ENCODE results near the gene AOC1. TPM values are rescaled to one million over a fixed set of nuclear protein-coding genes. Genes with fewer than 3 reads are reported as not detected.
"Not testable (repeated sequence)": the region's sequence is repeated elsewhere in the genome, so short reads cannot be mapped to it uniquely, and the experiment has no call there.

AOC1 gene, protein sequence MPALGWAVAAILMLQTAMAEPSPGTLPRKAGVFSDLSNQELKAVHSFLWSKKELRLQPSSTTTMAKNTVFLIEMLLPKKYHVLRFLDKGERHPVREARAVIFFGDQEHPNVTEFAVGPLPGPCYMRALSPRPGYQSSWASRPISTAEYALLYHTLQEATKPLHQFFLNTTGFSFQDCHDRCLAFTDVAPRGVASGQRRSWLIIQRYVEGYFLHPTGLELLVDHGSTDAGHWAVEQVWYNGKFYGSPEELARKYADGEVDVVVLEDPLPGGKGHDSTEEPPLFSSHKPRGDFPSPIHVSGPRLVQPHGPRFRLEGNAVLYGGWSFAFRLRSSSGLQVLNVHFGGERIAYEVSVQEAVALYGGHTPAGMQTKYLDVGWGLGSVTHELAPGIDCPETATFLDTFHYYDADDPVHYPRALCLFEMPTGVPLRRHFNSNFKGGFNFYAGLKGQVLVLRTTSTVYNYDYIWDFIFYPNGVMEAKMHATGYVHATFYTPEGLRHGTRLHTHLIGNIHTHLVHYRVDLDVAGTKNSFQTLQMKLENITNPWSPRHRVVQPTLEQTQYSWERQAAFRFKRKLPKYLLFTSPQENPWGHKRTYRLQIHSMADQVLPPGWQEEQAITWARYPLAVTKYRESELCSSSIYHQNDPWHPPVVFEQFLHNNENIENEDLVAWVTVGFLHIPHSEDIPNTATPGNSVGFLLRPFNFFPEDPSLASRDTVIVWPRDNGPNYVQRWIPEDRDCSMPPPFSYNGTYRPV
- total RNA-seq (under 1 TPM in 1 of 2 donors, not detected in 1; 0.20 TPM), polyA plus RNA-seq (ENCODE audit: insufficient read length in 2 of 2) (under 1 TPM; 0.27 to 0.78 TPM)
- long read RNA-seq, donor 1 = 0 reads
- long read RNA-seq, donor 2 = 0 reads
- long read RNA-seq, donor 3 = 0 reads
- long read RNA-seq, donor 4 = 0 reads

DNA sequence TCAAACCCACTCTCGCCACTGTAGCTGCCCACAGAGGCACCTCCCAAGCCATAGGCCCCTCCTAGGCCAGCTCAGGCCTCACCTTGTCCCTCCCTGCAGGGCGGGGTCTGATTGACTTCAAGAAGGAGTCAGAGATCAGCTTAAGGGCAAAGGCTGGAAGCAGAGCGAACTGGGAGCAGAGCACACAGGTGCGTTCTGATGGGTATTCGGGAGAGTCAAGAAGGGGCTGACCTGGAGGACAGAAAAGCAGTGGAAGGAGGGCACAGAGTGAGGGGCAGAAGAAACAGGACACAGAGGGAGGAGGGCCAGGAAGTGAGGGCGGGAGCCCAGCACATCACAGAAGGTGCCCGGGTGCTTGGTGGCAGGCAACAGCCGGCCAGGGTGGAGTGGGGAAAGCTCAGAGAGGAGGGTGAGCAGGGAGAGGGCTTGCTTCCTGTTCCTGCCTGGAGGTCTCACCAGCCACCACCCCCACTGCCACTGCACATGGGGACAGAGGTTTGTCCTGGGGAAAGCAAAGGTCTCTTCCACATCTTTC, at the start of gene AOC1:
AOC1 (plus strand) TSS at position 147 of the 535 bp plus-strand sequence. CDS start 3,954 bp downstream, outside the sequence.
- H3K4me1 ChIP-seq (ENCODE audit: control insufficient read depth, insufficient read depth, low read length) = peaks cover 6% of the 10 kb centered on the region
- DNase-seq (ENCODE audit: low read depth in 4 of 6, low spot score in 6 of 6) = no peak
- no peak within 1 kb of the TSS for H3K4me3 ChIP-seq (ENCODE audit: low read depth, low read length)
- H3K27me3 ChIP-seq (ENCODE audit: control insufficient read depth, insufficient read depth, low read length) = no peaks in the 10 kb centered on the region
- no peaks in the 10 kb centered on the region for H3K9me3 ChIP-seq (ENCODE audit: control insufficient read depth, insufficient read depth, low read length)
- 69% methylated on average over 4 of the region's 8 CpGs for WGBS (ENCODE audit: insufficient coverage)
- no peak within 1 kb of the TSS for H3K27ac ChIP-seq (ENCODE audit: low read depth, low read length)
- peaks cover 4% of the 10 kb centered on the region for H3K36me3 ChIP-seq (ENCODE audit: control insufficient read depth, insufficient read depth, low read length)

DNA sequence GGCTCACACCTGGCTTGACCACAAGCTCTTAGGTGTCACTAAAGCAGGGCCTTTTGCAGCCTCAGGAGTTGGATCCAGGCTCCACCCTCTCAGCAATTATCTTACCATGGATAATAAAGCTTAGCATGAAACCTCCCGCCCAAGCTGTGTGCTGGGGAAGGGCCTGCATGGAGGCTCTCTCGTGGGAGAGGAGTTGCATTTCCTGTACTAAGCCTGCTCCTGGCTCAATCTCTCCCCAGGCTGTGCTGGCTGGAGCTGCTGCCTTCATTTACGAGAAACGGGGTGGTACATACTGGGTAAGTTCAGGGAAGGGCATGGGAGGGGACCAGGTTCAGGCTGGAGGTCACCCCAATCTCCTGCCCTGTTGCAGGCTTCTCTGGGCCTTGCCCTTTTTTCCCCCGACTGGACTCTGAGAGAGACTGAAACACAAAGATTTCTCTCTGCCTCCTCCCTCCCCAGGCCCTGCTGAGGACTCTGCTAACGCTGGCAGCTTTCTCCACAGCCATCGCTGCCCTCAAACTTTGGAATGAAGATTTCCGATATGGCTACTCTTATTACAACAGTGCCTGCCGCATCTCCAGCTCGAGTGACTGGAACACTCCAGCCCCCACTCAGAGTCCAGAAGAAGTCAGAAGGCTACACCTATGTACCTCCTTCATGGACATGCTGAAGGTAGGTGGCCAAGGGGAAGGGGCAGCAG, 49.0 kb upstream of the AOC1 start:
- H3K27me3 ChIP-seq (ENCODE audit: control insufficient read depth, insufficient read depth, low read length) = peaks cover 46% of the 10 kb centered on the region
- H3K4me1 ChIP-seq (ENCODE audit: control insufficient read depth, insufficient read depth, low read length) = peaks cover 28% of the 10 kb centered on the region
- H3K4me3 ChIP-seq (ENCODE audit: low read depth, low read length) = no peak overlapping the region
- no peaks in the 10 kb centered on the region for H3K36me3 ChIP-seq (ENCODE audit: control insufficient read depth, insufficient read depth, low read length)
- no peak overlapping the region for H3K27ac ChIP-seq (ENCODE audit: low read depth, low read length)
- 82% methylated on average over 5 of the region's 10 CpGs for WGBS (ENCODE audit: insufficient coverage)
- peaks cover 3% of the 10 kb centered on the region for H3K9me3 ChIP-seq (ENCODE audit: control insufficient read depth, insufficient read depth, low read length)
- no peak for DNase-seq (ENCODE audit: low read depth in 4 of 6, low spot score in 6 of 6)

DNA sequence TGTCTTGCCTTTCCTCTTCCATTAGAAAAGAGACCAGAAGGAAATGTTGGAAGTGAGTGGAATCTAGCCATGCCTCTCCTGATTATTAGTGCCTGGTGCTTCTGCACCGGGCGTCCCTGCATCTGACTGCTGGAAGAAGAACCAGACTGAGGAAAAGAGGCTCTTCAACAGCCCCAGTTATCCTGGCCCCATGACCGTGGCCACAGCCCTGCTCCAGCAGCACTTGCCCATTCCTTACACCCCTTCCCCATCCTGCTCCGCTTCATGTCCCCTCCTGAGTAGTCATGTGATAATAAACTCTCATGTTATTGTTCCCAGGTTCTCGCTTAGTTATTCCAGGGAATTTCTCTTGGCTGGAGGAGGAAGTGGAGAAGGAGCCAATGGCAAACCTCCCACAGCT, 47.5 kb upstream of the AOC1 start:
- no peak for DNase-seq (ENCODE audit: low read depth in 4 of 6, low spot score in 6 of 6)
- H3K4me1 ChIP-seq (ENCODE audit: control insufficient read depth, insufficient read depth, low read length) = peaks cover 24% of the 10 kb centered on the region
- 88% methylated on average over 2 of the region's 5 CpGs for WGBS (ENCODE audit: insufficient coverage)
- H3K9me3 ChIP-seq (ENCODE audit: control insufficient read depth, insufficient read depth, low read length) = peaks cover 3% of the 10 kb centered on the region
- no peak overlapping the region for H3K4me3 ChIP-seq (ENCODE audit: low read depth, low read length)
- no peaks in the 10 kb centered on the region for H3K36me3 ChIP-seq (ENCODE audit: control insufficient read depth, insufficient read depth, low read length)
- peaks cover 33% of the 10 kb centered on the region for H3K27me3 ChIP-seq (ENCODE audit: control insufficient read depth, insufficient read depth, low read length)
- H3K27ac ChIP-seq (ENCODE audit: low read depth, low read length) = no peak overlapping the region

DNA sequence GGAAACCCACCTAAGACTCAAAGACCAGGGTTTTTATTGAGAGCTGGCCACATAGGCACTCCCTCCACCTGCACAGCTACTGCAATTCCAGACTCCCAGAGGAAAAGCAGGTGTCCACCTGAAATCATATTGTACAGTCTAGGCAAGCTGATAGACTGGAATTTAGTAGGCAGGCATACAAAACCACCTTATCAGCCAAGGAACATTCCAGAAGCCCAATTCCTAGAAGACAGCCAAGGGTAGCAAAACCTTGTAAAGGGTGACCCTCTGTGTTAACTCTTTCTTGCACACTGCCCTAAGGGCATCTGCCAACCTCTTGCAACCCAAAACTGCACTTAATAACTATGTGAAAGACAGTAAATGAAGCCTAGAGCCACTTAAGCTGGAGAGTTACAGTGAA, 46.5 kb upstream of the AOC1 start:
- no peak for DNase-seq (ENCODE audit: low read depth in 4 of 6, low spot score in 6 of 6)
- Histone ChIP-seq H3K36me3 (ENCODE audit: control insufficient read depth, insufficient read depth, low read length) (no peaks in the 10 kb centered on the region), H3K27ac (ENCODE audit: low read depth, low read length) (no peak overlapping the region), H3K4me1 (ENCODE audit: control insufficient read depth, insufficient read depth, low read length) (peaks cover 13% of the 10 kb centered on the region), H3K9me3 (ENCODE audit: control insufficient read depth, insufficient read depth, low read length) (peaks cover 3% of the 10 kb centered on the region), H3K4me3 (ENCODE audit: low read depth, low read length) (no peak overlapping the region), H3K27me3 (ENCODE audit: control insufficient read depth, insufficient read depth, low read length) (peaks cover 22% of the 10 kb centered on the region)

DNA sequence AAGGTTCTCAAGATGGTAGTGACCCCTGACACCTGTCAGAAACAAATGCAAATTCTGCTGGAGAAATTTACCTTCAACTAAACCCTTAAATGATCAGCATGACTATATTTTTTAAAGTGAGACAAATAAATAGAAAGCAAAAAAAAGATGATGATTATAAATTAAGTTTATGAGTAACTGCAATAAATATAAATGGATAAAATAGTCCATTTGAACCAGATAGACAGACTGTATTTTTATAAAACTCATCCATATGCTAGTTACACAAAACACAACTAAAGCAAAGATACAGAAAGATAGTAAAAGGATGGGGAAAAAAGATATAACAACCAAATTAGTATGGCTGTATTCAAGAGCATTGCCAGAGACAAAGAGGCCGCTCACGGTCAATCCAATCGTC, 45.9 kb upstream of the AOC1 start:
- peaks cover 16% of the 10 kb centered on the region for H3K27me3 ChIP-seq (ENCODE audit: control insufficient read depth, insufficient read depth, low read length)
- H3K27ac ChIP-seq (ENCODE audit: low read depth, low read length) = no peak overlapping the region
- no peak for DNase-seq (ENCODE audit: low read depth in 4 of 6, low spot score in 6 of 6)
- H3K9me3 ChIP-seq (ENCODE audit: control insufficient read depth, insufficient read depth, low read length) = peaks cover 3% of the 10 kb centered on the region
- no peaks in the 10 kb centered on the region for H3K36me3 ChIP-seq (ENCODE audit: control insufficient read depth, insufficient read depth, low read length)
- H3K4me3 ChIP-seq (ENCODE audit: low read depth, low read length) = no peak overlapping the region
- 83% methylated on average over 1 of the region's 3 CpGs for WGBS (ENCODE audit: insufficient coverage)
- peaks cover 8% of the 10 kb centered on the region for H3K4me1 ChIP-seq (ENCODE audit: control insufficient read depth, insufficient read depth, low read length)

DNA sequence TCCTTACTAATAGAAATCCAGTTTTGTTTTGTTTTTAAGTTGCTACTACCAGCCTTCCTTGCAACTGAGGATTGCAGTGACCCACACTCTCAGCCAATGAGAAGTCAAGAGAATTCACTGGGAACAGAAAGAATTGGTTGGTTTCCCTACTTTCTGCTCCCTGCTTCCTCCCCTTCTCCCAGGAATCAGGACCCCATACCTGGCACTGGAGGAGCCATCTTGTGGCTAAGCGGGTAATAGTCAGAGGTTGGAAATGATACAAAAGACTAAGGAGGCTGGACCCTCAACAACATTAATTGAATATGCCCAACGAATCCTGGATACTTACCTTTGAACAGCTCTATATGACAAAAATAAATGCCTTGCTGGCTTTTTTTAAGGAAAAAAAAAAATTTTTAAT, 45.5 kb upstream of the AOC1 start:
- peaks cover 12% of the 10 kb centered on the region for H3K27me3 ChIP-seq (ENCODE audit: control insufficient read depth, insufficient read depth, low read length)
- WGBS (ENCODE audit: insufficient coverage) = no CpG with 5 or more reads among the region's 2 CpGs
- H3K9me3 ChIP-seq (ENCODE audit: control insufficient read depth, insufficient read depth, low read length) = peaks cover 3% of the 10 kb centered on the region
- H3K27ac ChIP-seq (ENCODE audit: low read depth, low read length) = no peak overlapping the region
- H3K4me3 ChIP-seq (ENCODE audit: low read depth, low read length) = no peak overlapping the region
- no peak for DNase-seq (ENCODE audit: low read depth in 4 of 6, low spot score in 6 of 6)
- H3K36me3 ChIP-seq (ENCODE audit: control insufficient read depth, insufficient read depth, low read length) = no peaks in the 10 kb centered on the region
- H3K4me1 ChIP-seq (ENCODE audit: control insufficient read depth, insufficient read depth, low read length) = peaks cover 5% of the 10 kb centered on the region

DNA sequence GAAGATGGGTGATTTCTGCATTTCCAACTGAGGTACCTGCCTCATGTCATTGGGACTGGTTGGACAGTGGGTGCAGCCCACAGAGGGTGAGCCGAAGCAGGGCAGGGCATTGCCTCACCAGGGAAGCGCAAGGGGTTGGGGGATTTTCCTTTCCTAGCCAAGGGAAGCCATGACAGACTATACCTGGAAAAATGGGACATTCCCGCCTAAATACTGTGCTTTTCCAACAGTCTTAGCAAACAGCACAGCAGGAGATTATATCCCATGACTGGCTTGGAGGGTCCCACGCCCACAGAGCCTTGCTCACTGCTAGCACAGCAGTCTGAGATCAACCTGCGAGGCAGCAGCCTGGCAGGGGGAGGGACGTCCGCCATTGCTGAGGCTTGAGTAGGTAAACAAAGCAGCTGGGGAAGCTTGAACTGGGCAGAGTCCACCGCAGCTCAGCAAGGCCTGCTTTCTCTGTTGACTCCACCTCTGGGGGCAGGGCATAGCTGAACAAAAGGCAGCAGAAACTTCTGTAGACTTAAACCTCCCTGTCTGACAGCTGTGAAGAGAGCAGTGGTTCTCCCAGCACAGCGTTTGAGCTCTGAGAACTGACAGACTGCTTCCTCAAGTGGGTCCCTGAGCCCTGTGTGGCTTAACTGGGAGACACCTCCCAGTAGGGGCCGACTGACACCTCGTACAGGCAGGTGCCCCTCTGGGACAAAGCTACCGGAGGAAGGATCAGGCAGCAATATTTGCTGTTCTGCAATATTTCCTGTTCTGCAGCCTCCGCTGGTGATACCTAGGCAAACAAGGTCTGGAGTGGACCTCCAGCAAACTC, 44.5 kb upstream of the AOC1 start:
- H3K27me3 ChIP-seq (ENCODE audit: control insufficient read depth, insufficient read depth, low read length); H3K27ac ChIP-seq (ENCODE audit: low read depth, low read length); H3K36me3 ChIP-seq (ENCODE audit: control insufficient read depth, insufficient read depth, low read length); H3K4me1 ChIP-seq (ENCODE audit: control insufficient read depth, insufficient read depth, low read length); H3K9me3 ChIP-seq (ENCODE audit: control insufficient read depth, insufficient read depth, low read length); H3K4me3 ChIP-seq (ENCODE audit: low read depth, low read length); DNase-seq (ENCODE audit: low read depth in 4 of 6, low spot score in 6 of 6): not testable (repeated sequence)
- WGBS (ENCODE audit: insufficient coverage) = 77% methylated on average over 10 of the region's 13 CpGs

DNA sequence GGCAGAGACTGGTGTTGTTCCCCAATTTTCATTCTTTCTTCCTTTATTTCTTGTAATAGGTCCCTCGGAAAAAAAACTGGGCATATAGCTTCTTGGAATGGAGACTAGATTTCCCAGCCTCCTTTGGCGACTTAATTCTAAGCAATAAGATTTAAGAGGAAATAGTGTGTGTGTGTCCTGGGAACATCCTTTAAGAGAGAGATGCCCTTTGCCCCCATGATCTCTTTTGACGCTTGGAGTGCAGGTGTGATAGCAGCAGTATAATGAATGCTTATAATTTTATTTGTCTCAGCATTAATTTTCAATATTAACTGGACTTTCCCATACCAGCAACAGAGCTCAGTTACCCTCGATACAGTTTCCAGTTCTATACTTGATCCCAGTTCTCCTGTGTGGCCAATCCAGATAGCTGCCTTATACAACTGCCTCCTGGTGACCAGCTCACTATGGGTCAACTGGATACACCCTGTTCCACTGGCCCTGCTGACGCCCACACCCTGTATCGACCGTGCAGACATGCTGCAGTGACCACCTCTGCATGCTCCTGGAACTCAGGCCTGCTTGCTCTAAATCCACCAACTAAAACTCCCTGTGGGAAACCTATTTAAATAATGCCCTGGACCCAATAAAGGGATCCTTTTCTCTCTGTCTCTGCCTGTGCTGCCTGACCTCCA, 37.9 kb upstream of the AOC1 start:
- no peak overlapping the region for H3K4me3 ChIP-seq (ENCODE audit: low read depth, low read length)
- no peak overlapping the region for H3K27ac ChIP-seq (ENCODE audit: low read depth, low read length)
- no peaks in the 10 kb centered on the region for H3K27me3 ChIP-seq (ENCODE audit: control insufficient read depth, insufficient read depth, low read length)
- no peak for DNase-seq (ENCODE audit: low read depth in 4 of 6, low spot score in 6 of 6)
- no peaks in the 10 kb centered on the region for H3K4me1 ChIP-seq (ENCODE audit: control insufficient read depth, insufficient read depth, low read length)
- H3K9me3 ChIP-seq (ENCODE audit: control insufficient read depth, insufficient read depth, low read length) = peaks cover 4% of the 10 kb centered on the region
- WGBS (ENCODE audit: insufficient coverage) = 46% methylated on average over 5 of the region's 7 CpGs
- H3K36me3 ChIP-seq (ENCODE audit: control insufficient read depth, insufficient read depth, low read length) = no peaks in the 10 kb centered on the region

Measured in spinal cord (tissue), 10 donors.